Fibroblast of skin of abdomen (primary cell): ENCODE data around the gene IDH3A.
A peak's percentile ranks its signal among the peaks of the same experiment; 100 is the strongest.
"Not testable (repeated sequence)": the region's sequence is repeated elsewhere in the genome, so short reads cannot be mapped to it uniquely, and the experiment has no call there.

ENCODE experiments used
- DNase-seq: peaks from one replicate; pipeline ENCODE4 v3.0.0-alpha.2; 2013

The IDH3A gene

GRCh38 chr15:78129751-78130287 lies 19.3 kb upstream of the IDH3A start:
- no peak for DNase-seq

GRCh38 chr15:78130466-78131294 lies 18.5 kb upstream of the IDH3A start:
- DNase-seq, result no peak

GRCh38 chr15:78131295-78132061 lies 17.7 kb upstream of the IDH3A start, which contains the start of gene CIB2:
TSS of gene CIB2 (minus strand) at chr15:78131445. CDS start at chr15:78131215, 230 bp downstream.
- DNase-seq, result peak; percentile 77

GRCh38 chr15:78133801-78134200 lies 15.4 kb upstream of the IDH3A start:
- no peak for DNase-seq

GRCh38 chr15:78139578-78139977 lies 9.6 kb upstream of the IDH3A start:
- no peak for DNase-seq

GRCh38 chr15:78140292-78140691 lies 8.9 kb upstream of the IDH3A start:
- DNase-seq, result no peak

- DNase-seq, result no peak
These were observed 6.8 kb upstream of the IDH3A start for GRCh38 chr15:78142332-78142731.

- DNase-seq, result no peak
These were observed 2.6 kb upstream of the IDH3A start for GRCh38 chr15:78146425-78147154.

- DNase-seq, result no peak
These were observed 1.6 kb upstream of the IDH3A start for GRCh38 chr15:78147566-78147965.

- DNase-seq, result no peak
These were observed 632 bp upstream of the IDH3A start for GRCh38 chr15:78148392-78149067.

GRCh38 chr15:78149805-78150751 lies 916 bp downstream of the IDH3A start:
- DNase-seq, result no peak

GRCh38 chr15:78151075-78151474 lies 1.9 kb downstream of the IDH3A start:
- DNase-seq, result not testable (repeated sequence)

GRCh38 chr15:78154955-78155354 lies 5.8 kb downstream of the IDH3A start:
- DNase-seq, result no peak

GRCh38 chr15:78155355-78155939 lies 6.3 kb downstream of the IDH3A start:
- no peak for DNase-seq

GRCh38 chr15:78156653-78157052 lies 7.5 kb downstream of the IDH3A start:
- DNase-seq, result no peak

- no peak for DNase-seq
These were observed 8.0 kb downstream of the IDH3A start for GRCh38 chr15:78157203-78157602.

- no peak for DNase-seq
These were observed 10.2 kb downstream of the IDH3A start for GRCh38 chr15:78159395-78159794.

GRCh38 chr15:78162038-78162437 lies 12.9 kb downstream of the IDH3A start:
- no peak for DNase-seq

GRCh38 chr15:78164010-78164409 lies 14.8 kb downstream of the IDH3A start:
- no peak for DNase-seq

- no peak for DNase-seq
These were observed 18.2 kb downstream of the IDH3A start for GRCh38 chr15:78167227-78167888.
